Mucosa of rectum (tissue), 2 donors: ENCODE results near the gene INF2.

Experiments used
- H3K27ac ChIP-seq, 2 donors: one replicate each; pipeline ENCODE4 v1.7.0; 2013; ENCODE audit warnings: inconsistent platforms in 2 of 2, low read depth in 2 of 2, low read length in 2 of 2
- H3K27me3 ChIP-seq, 2 donors: one replicate each; pipeline ENCODE4 v1.7.0; 2013; ENCODE audit warnings: low read length in 2 of 2; ENCODE audit not compliant: control insufficient read depth in 2 of 2, insufficient read depth in 2 of 2
- H3K36me3 ChIP-seq, 2 donors: one replicate each; pipeline ENCODE4 v1.7.0; 2013; ENCODE audit warnings: low read length in 2 of 2; ENCODE audit not compliant: control insufficient read depth in 2 of 2, insufficient read depth in 2 of 2
- H3K4me1 ChIP-seq, 2 donors: one replicate each; pipeline ENCODE4 v1.7.0; 2013; ENCODE audit warnings: low read length in 2 of 2, mild to moderate bottlenecking in 1 of 2; ENCODE audit not compliant: control insufficient read depth in 2 of 2, insufficient read depth in 2 of 2
- H3K4me3 ChIP-seq, 2 donors: one replicate each; pipeline ENCODE4 v1.7.0; 2013; ENCODE audit warnings: low read length in 2 of 2
- H3K9ac ChIP-seq, 2 donors: one replicate each; pipeline ENCODE4 v1.7.0; 2013; ENCODE audit warnings: low read length in 2 of 2, low read depth in 1 of 2, mild to moderate bottlenecking in 1 of 2
- H3K9me3 ChIP-seq, 2 donors: one replicate each; pipeline ENCODE4 v1.7.0; 2013; ENCODE audit warnings: low read length in 2 of 2; ENCODE audit not compliant: control insufficient read depth in 2 of 2
- donor health status: healthy.
- donor health status: Normal muscosa, but diverticular disease.

INF2 gene

GRCh38 chr14:104729835-104730181 lies 40.4 kb downstream of the INF2 start:
- H3K4me3 ChIP-seq: no peak overlapping the region
- H3K9ac ChIP-seq: no peak overlapping the region
- H3K27me3 ChIP-seq: no peaks in the 10 kb centered on the region
- no peak overlapping the region for H3K27ac ChIP-seq
- no peaks in the 10 kb centered on the region for H3K9me3 ChIP-seq
- peaks cover 18 to 25% of the 10 kb centered on the region in 2 donors for H3K4me1 ChIP-seq
- H3K36me3 ChIP-seq: no peaks in the 10 kb centered on the region

GRCh38 chr14:104730487-104730886 lies 41.1 kb downstream of the INF2 start:
- Histone ChIP-seq H3K27me3 (no peaks in the 10 kb centered on the region), H3K27ac (no peak overlapping the region), H3K9ac (no peak overlapping the region), H3K4me3 (no peak overlapping the region), H3K9me3 (no peaks in the 10 kb centered on the region), H3K4me1 (peaks cover 16 to 20% of the 10 kb centered on the region in 2 donors), H3K36me3 (no peaks in the 10 kb centered on the region)

GRCh38 chr14:104731320-104732294 lies 42.2 kb downstream of the INF2 start:
- no peaks in the 10 kb centered on the region for H3K9me3 ChIP-seq
- peak overlapping the region; percentile 24 to 68 for H3K9ac ChIP-seq
- H3K4me1 ChIP-seq: peaks cover 20 to 23% of the 10 kb centered on the region in 2 donors
- no peak overlapping the region for H3K4me3 ChIP-seq
- no peaks in the 10 kb centered on the region for H3K36me3 ChIP-seq
- H3K27me3 ChIP-seq: no peaks in the 10 kb centered on the region
- H3K27ac ChIP-seq: peak overlapping the region; percentile 16 to 68

- H3K4me1 ChIP-seq: peaks cover 20 to 23% of the 10 kb centered on the region in 2 donors
- no peaks in the 10 kb centered on the region for H3K9me3 ChIP-seq
- H3K9ac ChIP-seq: peak overlapping the region; percentile 47 to 68
- no peaks in the 10 kb centered on the region for H3K27me3 ChIP-seq
- peak overlapping the region; percentile 74 to 79 for H3K27ac ChIP-seq
- H3K36me3 ChIP-seq: no peaks in the 10 kb centered on the region
- no peak overlapping the region for H3K4me3 ChIP-seq
Observed at GRCh38 chr14:104732355-104732804, 43.0 kb downstream of the INF2 start.

GRCh38 chr14:104732931-104733681 lies 43.7 kb downstream of the INF2 start:
- Histone ChIP-seq H3K27ac (peak overlapping the region; percentile 74 to 79), H3K4me1 (peaks cover 20 to 23% of the 10 kb centered on the region in 2 donors), H3K9me3 (no peaks in the 10 kb centered on the region), H3K9ac (peak overlapping the region; percentile 47 to 68), H3K36me3 (no peaks in the 10 kb centered on the region), H3K4me3 (no peak overlapping the region), H3K27me3 (no peaks in the 10 kb centered on the region)

- H3K27ac ChIP-seq: no peak overlapping the region
- no peak overlapping the region for H3K4me3 ChIP-seq
- H3K27me3 ChIP-seq: no peaks in the 10 kb centered on the region
- H3K9ac ChIP-seq: no peak overlapping the region
- peaks cover 20 to 23% of the 10 kb centered on the region in 2 donors for H3K4me1 ChIP-seq
- H3K9me3 ChIP-seq: no peaks in the 10 kb centered on the region
- H3K36me3 ChIP-seq: no peaks in the 10 kb centered on the region
Observed at GRCh38 chr14:104734051-104734587, 44.7 kb downstream of the INF2 start.

GRCh38 chr14:104734601-104734990 lies 45.2 kb downstream of the INF2 start:
- H3K9ac ChIP-seq: no peak overlapping the region
- H3K27ac ChIP-seq: no peak overlapping the region
- no peaks in the 10 kb centered on the region for H3K27me3 ChIP-seq
- no peak overlapping the region for H3K4me3 ChIP-seq
- H3K4me1 ChIP-seq: peaks cover 20 to 23% of the 10 kb centered on the region in 2 donors
- no peaks in the 10 kb centered on the region for H3K36me3 ChIP-seq
- no peaks in the 10 kb centered on the region for H3K9me3 ChIP-seq

GRCh38 chr14:104734991-104735779 lies 45.8 kb downstream of the INF2 start:
- Histone ChIP-seq H3K27me3 (no peaks in the 10 kb centered on the region), H3K36me3 (no peaks in the 10 kb centered on the region), H3K4me3 (no peak overlapping the region), H3K4me1 (peaks cover 20 to 23% of the 10 kb centered on the region in 2 donors), H3K9ac (no peak overlapping the region), H3K9me3 (no peaks in the 10 kb centered on the region), H3K27ac (no peak overlapping the region)

GRCh38 chr14:104735830-104736642 lies 46.6 kb downstream of the INF2 start:
- peak overlapping the region in 1 of 2 donors; percentile 38 for H3K27ac ChIP-seq
- H3K4me1 ChIP-seq: peaks cover 20 to 23% of the 10 kb centered on the region in 2 donors
- no peaks in the 10 kb centered on the region for H3K36me3 ChIP-seq
- H3K4me3 ChIP-seq: no peak overlapping the region
- no peaks in the 10 kb centered on the region for H3K9me3 ChIP-seq
- no peaks in the 10 kb centered on the region for H3K27me3 ChIP-seq
- no peak overlapping the region for H3K9ac ChIP-seq
